DLD1 (cell line): ENCODE measurements around the gene CPE.
"Not testable (repeated sequence)": the region's sequence is repeated elsewhere in the genome, so short reads cannot be mapped to it uniquely, and the experiment has no call there.

Experiments
- in situ Hi-C: cut with HindIII; loops from 2 replicates; pipeline ENCODE4 v1.10.0; 2017; ENCODE audit warnings: low sequenced_read_pairs

The CPE gene

DNA sequence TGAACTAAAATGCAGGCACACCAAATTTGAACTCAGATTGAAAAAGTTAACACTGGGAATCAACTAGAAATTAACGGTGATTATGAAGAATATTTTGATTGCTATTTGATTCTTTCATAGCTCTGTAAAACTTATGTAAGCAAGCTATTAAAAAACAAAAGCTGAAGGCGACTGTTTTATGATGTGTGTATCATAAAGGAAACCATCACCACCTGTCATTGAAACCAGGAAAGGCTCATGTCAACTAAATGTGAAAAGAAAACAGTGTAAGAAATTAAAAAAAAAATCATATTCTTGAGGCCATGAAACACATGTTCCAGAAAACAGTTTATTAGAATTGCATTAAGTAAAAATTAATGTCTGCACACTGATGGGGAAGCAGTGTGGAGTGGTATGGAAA is 24.2 kb downstream of the CPE start:
- in situ Hi-C loops: no loop called here

DNA sequence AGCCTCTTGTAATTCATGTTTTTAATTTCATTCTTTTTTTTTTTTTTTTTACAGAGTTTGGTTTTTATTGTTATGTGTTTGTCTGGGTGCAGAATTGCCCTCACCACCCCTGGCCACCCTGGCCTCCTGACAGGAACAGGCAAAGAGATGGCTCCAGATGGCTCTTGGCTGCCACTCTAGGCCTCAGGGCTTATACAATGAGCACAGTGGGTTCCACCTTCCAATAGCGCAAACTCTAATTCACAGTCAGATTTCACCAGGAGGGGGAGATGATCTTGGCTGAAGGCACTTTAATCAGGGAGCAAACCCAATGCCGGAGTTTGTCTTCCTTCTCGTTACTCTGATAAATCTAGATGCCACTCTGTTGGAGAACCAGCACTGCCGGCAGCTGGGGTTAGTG is 24.8 kb downstream of the CPE start:
- in situ Hi-C loops: no loop called here

DNA sequence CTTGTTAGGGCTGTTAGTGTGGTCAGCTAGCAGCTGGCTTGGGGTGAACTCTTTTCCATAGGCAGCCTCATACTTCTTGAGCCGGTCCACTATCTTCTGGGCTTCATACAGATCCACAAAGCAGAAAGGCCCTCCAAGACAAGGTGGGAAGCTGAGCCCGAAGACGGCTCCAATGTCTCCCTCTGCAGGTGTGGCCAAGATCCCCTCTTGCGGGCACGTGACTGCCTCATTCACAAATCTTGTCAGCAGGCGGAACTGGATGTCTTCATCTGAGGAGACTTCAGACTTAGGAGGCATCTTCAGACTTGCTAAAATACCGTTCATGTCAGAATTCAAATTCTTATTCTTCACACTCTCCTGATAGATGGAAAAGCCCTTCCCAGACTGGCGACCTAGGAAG is 25.3 kb downstream of the CPE start:
- in situ Hi-C loops: no loop called here

- in situ Hi-C loops: no loop called here
Observed at GRCh38 chr4:165404696-165405095, 25.9 kb downstream of the CPE start.

DNA sequence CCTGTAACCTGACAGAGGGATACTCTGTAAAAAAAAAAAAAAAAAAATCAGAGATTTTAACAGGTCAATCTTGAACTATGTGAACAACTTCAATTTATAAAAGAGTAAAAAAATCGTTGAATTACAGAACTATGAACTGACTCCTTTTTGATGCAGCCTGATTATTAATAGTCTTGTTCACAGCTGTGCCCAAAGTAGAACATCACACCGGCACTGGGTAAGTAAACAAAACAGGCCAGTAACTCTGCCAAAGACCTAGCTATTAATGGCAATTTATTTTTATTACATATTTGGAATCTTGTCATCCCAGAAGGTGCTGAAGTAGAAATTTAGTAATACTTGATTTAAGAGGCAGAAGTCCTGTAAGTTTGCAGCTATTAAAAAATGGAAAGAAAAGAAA is 31.4 kb downstream of the CPE start:
- in situ Hi-C loops: no loop called here

GRCh38 chr4:165415910-165416309 is 37.1 kb downstream of the CPE start:
- in situ Hi-C loops: no loop called here

DNA sequence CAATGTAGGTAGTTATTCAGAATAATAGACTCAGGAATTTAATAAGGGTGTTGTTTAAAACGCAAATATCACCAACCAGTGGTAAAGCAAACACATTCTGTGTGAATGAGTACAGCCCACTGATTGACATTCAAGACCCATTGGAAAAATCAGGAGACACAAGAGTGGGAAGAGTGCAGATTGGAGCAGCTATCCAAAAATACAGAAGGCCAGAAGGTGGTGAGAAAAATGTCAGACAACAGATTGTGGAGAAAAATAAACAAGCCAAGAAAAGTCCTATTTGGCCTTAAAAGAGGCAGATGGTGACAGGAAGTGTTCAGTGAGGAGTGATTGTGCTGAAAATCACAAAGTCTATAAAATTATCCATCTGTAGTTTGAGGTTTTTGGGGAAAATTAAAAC is 39.3 kb downstream of the CPE start:
- in situ Hi-C loops: no loop called here

GRCh38 chr4:165425629-165426028 is 46.8 kb downstream of the CPE start:
- in situ Hi-C loops: no loop called here

GRCh38 chr4:165426331-165426730 is 47.5 kb downstream of the CPE start:
- in situ Hi-C loops: no loop called here

- in situ Hi-C loops: no loop called here
Observed at GRCh38 chr4:165426823-165427222, 48.0 kb downstream of the CPE start.

- in situ Hi-C loops: no loop called here
Observed at GRCh38 chr4:165428957-165429356, 50.1 kb downstream of the CPE start.

- in situ Hi-C loops: no loop called here
Observed at GRCh38 chr4:165433529-165433928, 54.7 kb downstream of the CPE start.

- in situ Hi-C loops: no loop called here
Observed at GRCh38 chr4:165437691-165438090, 58.9 kb downstream of the CPE start.

GRCh38 chr4:165439344-165439743 is 60.5 kb downstream of the CPE start:
- in situ Hi-C loops: no loop called here

DNA sequence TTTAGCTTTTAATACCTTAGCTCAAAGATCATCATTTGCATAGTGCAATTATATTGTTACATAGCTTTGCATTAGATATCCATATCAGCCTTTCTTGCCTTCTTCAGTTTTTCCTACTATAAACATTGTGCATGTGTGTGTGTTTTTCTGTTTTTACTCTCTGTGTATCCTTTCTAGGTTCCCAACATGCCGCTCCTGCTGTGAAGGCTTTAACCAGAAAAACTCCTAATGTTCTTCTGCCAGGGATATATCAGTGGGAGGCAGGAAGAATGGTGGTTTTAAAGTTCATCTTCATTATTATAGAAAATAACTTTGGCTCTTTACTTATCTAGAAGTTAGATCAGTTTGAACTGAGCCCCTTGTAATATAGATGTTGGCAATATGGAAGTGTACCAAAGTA is 61.2 kb downstream of the CPE start:
- in situ Hi-C loops: no loop called here

- in situ Hi-C loops: no loop called here
Observed at GRCh38 chr4:165440415-165441158, 61.8 kb downstream of the CPE start.

DNA sequence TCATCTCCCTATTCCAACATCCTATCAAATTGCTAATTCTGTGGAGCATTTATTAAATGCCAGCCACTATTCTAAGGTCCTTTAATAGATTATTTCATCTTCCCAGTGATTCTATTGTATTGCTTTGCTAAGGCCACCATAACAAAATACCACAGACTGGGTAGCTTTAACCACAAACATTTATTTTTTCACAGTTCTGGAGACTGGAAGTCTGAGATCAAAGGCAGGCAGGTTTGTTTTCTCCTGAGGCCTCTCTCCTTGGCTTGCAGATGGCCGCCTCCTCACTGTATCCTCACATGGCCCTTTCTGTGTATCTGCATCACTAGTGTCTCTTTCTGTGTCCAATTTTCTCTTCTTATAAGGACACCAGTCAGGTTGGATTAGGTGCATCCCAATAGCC is 64.5 kb downstream of the CPE start:
- in situ Hi-C loops: no loop called here

- in situ Hi-C loops: no loop called here
Observed at GRCh38 chr4:165448700-165449099, 69.9 kb downstream of the CPE start.

- in situ Hi-C loops: no loop called here
Observed at GRCh38 chr4:165449333-165449732, 70.5 kb downstream of the CPE start.

DNA sequence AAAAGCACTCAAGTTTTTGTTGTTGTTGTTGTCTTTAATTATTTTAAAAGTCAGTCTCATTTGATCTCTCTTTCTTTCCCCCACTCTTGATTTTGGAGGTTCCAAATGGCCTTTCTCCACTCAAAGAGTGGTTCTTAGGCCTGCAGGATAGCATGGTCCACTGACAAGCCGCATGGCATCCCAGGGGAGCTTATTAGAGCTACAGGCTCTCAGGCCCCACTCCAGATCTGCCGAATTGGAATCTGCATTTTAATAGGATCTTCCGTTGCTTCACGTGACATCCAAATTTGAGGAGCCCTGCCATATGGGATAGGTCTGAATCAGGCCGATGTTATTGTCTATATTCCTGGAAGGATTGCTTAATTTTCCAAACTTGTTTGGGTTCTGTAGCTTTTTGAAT is 72.1 kb downstream of the CPE start:
- in situ Hi-C loops: no loop called here

GRCh38 chr4:165453140-165453539 is 74.3 kb downstream of the CPE start:
- in situ Hi-C loops: not testable (repeated sequence)

GRCh38 chr4:165454426-165454825 is 75.6 kb downstream of the CPE start:
- in situ Hi-C loops: no loop called here

DNA sequence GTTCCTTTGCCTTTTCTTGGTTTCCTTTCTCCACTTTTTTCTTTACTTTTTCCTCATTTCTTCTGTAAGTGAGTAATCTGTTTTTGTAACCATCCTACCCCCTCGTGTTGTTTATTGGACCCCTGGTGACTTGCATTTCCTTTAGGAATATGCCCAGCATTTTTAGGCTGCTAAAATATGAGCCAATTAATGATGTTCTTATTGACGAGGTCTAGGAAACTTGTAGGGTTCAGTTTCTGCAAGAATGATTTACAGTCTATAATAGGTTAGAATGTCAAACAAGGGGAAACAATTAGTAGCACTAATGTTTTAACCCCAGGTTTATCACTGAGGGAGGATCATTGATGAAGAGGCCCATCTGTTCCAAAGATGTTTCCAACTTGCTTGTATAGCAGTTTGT is 79.0 kb downstream of the CPE start:
- in situ Hi-C loops: no loop called here
